HG03135 (cell line): ENCODE data around the gene PARD6A.

Experiments used
- ATAC-seq: cut with Tn5 transposase; IDR thresholded peaks from one replicate; pipeline ENCODE4 v1.9.1; 2021; ENCODE audit warnings: mild to moderate bottlenecking, moderate library complexity; ENCODE audit not compliant: unreplicated experiment

Gene PARD6A, protein sequence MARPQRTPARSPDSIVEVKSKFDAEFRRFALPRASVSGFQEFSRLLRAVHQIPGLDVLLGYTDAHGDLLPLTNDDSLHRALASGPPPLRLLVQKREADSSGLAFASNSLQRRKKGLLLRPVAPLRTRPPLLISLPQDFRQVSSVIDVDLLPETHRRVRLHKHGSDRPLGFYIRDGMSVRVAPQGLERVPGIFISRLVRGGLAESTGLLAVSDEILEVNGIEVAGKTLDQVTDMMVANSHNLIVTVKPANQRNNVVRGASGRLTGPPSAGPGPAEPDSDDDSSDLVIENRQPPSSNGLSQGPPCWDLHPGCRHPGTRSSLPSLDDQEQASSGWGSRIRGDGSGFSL

DNA sequence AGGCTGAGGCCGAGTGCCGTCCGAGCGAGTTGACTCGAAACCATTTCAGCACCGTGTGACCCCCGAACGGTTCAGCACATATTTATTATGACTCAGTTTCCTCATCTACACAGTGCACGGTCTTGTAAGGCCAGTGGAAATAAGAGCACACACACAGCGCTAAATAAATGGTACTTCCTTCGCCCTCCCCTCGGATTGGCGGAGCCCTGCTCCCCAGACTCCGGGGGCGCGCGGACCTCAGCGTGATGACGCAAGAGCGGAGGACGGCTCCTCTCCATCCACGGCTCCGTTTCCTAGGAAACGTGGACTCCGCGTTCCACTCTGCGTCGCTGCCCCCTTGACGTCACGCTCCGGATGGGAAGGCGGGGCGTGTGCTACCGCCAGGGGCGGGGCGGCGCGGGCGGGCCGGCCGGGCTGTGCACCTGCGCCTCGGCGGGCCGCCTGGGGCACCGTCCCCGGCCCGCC is at the start of gene PARD6A:
Gene PARD6A, plus strand, starts transcription at position 397 of the 465 bp plus-strand sequence. CDS start 79 bp downstream, outside the sequence.
- peak; percentile 65 for ATAC-seq

DNA sequence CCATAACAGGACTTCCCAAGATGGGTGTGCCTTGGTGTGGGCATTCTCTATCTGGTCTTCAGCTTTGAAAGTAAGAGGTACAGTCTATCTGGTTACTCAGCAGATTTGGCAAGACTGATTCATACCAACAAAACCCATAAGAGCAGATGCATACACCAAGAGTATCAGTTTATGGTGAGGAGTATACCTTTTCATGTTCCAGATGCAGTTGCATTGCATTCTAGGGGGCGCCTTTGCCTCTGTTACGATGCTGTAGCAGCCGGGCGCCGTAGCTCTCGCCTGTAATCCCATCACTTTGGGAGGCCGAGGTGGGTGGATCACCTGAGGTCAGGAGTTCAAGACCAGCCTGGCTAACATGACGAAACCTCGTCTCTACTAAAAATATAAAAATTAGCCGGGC is 47.0 kb upstream of the PARD6A start:
- ATAC-seq = no peak

DNA sequence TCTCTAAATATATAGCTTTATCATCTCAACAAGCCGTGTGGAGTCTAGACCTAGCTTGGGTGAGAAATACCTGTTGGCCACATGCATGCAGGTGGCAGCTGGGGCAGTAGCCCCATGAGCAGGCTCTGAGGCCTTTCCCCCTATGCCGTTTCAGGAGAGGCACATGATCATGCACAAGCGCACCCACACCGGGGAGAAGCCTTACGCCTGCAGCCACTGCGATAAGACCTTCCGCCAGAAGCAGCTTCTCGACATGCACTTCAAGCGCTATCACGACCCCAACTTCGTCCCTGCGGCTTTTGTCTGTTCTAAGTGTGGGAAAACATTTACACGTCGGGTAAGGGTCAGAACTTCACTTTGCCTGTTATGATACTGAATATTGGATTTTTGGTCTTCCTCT is 32.5 kb upstream of the PARD6A start:
- ATAC-seq = no peak

DNA sequence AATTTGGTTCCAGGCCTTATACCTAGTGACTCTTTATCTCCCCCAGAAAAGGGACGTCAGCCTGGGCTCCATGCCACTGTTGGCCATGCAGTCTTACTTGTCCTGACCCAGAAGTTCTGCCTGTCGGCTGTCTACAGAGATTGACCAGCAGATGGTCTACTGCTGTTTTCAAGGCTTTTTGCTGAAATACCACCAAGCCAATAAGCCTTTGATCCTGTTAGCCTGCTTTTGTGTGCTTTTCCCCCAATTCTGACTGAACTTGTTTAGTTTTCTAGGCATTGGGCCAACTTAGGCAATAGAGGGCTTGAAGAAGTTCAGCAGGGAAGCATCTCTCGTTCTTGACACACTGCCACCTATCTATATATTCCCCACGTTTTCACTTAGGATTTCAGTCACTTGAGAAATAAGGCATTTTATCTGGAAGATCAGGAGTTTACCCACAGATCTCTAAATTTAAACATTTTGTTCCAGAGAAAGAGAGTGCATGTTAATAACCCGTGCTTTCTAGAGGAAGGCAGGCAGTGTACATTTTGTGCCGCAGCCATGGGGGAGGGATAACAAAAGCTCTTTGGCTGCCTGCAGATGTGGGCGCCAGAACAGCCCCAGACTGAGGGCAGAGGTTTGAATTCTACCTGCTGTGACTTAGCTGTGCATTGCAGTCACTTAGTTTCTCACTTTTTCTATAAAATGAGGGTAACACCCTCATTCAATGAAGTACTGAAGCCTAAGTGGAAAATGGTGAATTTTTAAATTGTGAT is 28.2 kb upstream of the PARD6A start:
- ATAC-seq = no peak

DNA sequence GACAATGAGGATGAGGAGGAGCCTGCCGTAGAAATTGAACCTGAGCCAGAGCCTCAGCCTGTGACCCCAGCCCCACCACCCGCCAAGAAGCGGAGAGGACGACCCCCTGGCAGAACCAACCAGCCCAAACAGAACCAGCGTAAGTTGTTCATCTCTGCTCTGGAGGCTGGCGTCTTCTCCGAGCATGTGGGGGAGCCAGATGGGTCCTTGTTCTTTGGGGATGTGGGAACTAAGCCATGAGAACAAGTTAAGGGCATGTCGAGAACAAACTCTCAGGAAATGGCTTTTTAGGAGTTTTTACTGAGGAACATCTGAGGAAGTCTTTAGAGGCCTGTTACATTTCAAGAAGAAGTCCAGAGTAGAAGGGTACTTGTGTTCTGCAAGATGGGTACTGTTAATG is 24.0 kb upstream of the PARD6A start:
- ATAC-seq = no peak

DNA sequence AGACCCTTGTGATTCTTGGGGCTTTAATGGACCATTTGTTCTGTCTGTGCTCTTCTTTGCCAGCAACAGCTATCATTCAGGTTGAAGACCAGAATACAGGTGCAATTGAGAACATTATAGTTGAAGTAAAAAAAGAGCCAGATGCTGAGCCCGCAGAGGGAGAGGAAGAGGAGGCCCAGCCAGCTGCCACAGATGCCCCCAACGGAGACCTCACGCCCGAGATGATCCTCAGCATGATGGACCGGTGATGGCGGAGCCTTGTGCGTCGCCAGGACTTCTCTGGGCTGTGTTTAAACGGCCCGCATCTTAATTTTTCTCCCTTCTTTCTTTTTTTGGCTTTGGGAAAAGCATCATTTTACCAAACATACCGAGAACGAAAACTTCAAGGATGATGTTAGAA is 23.1 kb upstream of the PARD6A start:
- ATAC-seq = no peak

DNA sequence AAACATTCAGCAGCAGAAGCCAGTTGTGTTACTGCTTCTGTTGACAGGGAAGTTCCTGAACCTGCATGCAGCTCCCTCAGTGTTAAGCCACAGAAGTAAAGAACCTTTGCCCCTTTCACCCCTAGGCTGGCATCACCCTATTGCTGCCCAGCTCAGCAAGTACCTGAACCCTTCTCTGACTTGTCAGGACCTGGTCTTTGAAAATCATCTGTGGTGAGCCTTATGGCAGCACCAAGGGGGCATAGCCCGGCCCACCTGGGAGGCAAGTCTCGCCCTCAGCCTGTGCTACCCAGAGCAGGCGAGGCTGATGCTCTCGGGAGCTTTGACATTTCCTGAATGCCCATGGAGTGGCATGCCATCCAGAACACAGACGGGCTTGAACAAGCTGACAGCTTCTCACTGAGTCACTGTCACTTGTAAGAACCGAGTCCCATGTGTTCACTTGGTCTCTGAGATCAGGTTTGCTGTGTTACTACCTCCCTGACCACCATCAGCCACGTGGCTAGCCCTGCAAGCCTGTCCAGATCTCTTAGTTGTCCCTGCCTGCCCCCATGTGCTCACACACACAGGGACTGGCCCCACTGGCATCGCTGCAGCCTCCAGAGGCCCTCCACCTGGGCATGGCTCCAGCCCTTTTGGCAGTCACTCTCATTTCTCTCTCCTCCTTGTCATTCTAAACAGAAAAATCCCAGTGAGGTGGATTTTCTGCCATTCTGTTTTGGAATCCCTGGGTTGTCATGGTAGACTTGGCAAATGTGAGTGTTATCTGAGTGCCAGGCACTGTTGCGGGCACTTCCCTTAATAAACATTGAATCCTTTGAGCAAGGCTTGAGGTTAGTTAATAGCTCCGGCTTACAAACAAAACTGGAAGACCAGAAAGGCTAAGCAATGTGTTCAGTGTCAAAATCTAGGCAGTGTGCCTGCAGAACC is 18.7 kb upstream of the PARD6A start:
- ATAC-seq = no peak

DNA sequence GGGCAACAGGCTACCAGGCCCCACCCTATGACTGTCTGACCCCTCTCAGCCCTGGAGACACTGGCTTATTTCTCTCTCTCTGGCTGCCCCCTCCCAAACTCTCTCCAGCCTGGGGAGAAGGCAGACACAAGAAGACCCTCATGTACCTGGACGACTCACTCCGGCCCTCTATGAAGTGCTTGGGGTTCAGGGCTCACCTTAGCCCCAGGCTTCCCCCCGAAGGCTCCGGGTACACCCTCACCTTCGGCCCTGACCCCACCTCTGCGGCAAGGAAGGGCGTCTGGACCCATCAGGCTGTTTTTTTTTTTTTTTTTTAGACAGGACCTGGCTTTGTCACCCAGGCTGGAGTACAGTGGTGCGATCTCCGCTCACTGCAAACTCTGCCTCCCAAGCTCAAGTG is 16.7 kb upstream of the PARD6A start:
- ATAC-seq = no peak

DNA sequence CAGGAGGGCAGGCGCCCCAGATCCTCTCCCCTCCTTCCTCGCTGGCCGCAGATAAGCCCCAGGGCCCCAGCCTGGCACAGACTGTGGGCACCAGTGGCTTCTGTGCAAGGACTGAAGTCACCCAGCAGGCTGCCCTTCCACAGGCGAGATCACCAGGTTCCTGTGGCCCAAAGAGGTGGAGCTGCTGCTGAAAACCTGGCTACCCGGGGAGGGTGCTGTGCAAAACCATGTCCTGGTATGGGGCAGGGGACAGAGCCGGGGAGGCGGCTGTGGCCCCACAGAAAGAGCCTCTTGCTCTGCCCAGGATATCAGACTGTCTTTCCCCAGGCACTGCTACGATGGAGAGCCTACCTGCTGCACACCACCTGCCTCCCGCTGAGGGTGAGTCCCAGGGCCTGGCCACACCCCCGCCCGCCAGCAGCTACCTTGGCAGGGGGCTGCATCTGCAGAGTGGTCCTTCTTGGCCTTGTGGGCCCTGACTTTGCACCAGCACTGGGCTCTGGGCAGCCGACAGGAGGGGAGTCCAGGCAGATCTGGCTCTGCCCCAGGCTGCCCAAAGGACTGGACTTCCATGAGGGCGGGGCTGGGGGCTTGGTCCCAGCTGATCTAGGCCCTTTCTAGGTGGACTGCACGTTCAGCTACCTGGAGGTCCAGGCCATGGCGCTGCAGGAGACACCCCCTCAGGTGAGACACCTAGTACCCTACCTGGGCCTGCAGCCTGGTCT is 15.2 kb upstream of the PARD6A start:
- ATAC-seq = no peak

DNA sequence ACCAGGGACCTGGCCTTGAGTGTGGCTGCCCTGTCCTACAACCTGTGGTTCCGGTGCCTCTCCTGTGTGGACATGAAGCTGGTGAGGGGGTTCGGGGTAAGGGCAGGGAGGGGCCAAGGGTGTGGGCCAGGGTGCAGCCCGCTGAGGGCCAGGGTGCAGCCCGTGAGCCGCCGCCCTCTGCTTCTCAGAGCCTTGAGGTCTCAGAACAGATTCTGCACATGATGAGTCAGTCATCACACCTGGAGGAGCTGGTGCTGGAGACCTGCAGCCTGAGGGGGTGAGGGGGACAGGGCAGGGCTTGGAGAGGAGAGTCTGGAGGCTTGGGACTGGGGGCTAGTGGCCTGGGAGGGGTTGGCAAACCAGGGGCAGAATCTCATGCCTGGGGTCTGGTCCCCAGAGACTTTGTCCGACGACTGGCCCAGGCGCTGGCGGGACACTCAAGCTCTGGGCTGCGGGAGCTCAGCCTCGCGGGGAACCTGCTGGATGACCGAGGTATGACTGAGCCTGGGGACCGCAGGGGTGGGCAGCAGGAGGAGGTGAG is 13.6 kb upstream of the PARD6A start:
- no peak for ATAC-seq

DNA sequence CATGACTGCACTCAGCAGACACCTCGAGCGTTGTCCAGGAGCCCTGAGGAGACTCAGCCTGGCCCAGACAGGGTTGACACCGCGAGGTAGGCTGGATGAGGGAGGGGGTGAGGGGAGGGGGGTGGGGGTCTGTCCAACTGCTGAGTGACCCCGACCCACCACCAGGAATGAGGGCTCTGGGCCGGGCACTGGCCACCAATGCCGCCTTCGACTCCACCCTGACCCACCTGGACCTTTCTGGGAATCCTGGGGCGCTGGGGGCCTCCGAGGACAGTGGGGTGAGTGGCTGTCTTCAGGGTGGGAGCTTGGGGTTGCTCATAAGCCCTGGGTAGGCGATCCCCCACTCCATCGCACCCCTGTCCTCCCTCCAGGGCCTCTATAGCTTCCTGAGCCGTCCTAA is 13.1 kb upstream of the PARD6A start:
- ATAC-seq = no peak

DNA sequence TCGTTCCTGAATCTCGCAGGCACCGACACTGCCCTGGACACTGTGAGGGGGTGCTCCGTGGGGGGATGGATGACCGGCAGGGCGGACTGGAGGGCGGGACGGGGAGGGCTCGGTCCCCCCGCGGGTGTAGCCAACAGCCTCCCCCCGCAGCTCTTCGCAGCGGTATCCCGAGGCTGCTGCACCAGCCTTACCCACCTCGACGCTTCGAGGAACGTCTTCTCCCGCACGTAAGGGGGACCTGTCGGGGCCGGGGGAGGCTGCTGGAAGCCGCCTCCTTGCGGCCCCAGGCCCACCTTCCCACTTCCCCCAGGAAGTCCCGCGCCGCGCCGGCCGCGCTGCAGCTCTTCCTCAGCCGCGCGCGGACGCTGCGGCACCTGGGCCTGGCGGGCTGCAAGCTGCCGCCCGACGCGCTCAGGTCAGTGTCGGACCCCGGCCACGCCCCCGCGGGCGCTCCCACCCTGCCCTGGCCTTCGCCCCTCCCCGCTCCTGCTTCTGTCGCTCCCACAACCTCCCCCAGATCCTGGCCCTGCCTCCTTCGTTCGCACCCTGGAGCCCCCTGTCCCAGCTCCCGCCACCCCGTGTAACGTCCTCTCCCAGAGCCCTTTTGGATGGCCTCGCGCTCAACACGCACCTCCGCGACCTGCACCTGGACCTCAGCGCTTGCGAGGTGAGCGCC is 12.5 kb upstream of the PARD6A start:
- ATAC-seq = no peak

DNA sequence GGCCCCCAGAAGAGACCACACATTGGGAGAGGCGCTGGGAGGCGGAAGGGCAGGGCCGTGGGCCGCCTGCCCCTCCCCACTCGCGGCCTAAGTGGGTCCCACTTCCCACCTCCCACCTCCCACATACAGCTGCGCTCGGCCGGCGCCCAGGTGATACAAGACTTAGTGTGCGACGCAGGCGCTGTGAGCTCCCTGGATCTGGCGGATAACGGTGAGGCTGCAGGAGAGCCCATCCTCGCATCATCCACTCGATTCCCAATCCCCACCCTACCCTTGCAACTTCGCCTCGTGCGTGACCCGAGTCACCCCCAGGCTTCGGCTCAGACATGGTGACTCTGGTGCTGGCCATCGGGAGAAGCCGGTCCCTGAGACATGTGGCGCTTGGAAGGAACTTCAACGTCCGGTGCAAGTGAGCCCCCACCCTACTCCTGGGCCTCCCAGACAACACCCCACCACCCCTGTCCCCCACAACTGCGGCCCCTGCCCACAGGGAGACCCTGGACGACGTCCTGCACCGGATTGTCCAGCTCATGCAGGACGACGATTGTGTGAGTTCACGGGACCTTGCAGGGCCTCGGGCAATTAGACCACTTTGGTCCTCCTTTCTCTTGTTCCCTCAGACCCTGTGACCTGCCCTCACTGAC is 11.9 kb upstream of the PARD6A start:
- no peak for ATAC-seq

DNA sequence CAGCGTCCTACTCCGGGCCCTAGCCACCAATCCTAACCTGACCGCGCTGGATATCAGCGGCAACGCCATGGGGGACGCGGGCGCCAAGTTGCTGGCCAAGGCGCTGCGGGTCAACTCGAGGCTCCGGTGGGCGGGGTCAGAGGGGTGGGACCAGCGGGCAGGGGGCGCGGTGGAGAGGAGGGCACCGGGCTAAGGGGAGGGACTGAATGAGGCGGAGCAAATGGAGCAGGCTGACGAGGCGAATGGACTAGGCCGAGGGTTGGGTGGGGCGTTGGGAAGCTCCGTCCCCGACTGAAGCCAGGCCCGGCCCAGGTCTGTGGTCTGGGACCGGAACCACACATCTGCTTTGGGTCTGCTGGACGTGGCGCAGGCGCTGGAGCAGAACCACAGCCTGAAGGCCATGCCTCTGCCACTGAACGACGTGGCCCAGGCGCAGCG is 11.2 kb upstream of the PARD6A start:
- no peak for ATAC-seq

DNA sequence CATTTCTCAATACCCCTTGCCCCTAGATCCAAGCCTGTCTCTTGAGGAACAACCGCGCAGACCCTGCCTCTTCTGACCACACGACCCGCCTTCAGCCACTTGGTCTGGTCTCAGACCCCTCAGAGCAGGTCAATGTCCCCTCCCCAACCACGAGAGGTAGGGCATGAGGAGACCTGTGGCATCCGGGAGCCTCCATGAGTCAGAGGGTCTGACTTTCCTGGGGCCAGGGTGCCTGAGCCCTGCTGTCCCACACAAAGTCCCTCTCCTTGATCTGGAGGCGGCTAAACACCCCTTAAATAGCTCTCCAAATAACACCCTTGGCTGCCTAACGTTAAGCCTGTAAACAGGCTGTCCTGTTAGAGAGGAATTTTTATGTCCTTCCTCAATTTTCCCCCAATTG is 10.7 kb upstream of the PARD6A start:
- ATAC-seq = no peak

DNA sequence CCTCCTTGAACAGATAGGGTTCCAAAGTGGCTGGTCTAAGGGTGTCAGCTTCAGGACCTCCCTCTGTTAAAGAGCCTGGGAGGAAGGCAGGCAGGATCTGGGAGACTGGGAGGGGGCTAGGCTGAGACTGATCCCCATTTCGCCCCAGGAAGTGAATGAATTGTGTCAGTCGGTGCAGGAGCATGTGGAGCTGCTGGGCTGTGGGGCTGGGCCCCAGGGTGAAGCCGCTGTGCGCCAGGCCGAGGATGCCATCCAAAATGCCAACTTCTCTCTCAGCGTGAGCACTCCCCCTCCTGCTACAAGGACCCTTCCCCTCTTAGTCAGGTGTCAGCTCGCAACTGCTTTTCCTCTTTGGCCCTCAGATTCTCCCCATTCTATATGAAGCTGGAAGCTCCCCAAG is 9.7 kb upstream of the PARD6A start:
- no peak for ATAC-seq

DNA sequence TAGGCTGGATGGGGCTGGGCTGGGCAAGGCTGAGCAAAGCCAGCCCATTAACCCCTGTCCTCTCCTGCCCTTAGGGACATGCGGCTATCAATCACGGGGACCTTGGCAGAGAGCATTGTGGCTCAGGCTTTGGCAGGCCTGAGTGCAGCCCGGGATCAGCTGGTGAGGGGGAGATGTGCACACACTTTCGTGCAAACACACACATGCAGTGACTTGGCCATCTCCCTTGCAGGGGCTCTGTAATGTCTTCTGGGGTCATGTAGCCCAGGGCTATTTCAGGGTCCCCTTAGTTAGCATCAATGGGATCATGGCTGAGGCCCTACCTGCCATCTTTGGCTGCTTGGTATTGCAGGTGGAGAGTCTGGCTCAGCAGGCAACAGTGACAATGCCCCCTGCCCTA is 8.9 kb upstream of the PARD6A start:
- no peak for ATAC-seq

DNA sequence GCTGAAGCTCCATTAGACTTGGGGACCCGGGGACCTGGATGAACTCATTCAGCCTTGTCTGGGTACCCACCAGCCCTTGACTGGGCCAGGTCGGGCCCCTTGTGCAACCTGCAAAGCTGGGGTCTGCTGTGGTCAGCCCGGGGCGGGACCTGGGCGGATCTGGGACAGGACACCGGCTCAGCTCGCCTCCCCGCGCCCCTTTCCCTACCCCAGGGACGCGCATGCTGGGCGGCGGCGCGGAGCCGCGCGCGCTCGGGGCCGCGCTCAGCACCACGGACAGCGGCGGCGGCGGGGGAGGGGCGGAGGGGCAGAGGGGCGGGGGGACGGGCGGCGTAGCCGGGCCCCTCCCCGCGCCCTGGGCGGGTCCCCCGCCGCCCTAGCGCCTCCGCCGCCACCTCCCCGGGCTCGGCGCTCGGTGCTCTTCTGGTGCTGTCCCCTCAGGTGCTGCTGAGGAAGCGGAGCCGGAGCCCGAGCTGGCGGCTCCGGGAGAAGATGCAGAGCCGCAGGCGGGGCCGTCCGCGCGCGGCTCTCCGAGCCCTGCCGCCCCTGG is 8.1 kb upstream of the PARD6A start:
- no peak for ATAC-seq
